Measurements from ENCODE around the gene HEATR3.

DNA sequence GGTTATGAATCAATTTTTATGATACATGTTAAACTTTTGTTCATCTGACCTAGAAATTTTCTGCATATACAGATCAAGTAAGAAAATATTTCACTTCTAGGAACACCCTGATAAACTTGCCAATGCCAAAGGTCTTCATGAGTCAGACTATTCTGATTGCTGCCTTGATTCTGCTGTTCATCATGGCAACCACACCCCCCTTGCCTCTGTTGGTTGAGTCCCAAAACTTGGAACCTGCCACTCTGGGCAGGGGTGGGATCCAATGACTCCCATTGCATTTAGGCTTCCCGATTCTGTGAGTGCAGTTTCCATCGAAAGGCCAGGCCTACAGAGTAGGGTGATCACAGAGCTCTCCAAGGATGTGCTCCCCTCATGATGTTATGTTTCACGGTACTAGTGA is 71.5 kb downstream of the HEATR3 start:
- TF ChIP-seq, protein P1, sequence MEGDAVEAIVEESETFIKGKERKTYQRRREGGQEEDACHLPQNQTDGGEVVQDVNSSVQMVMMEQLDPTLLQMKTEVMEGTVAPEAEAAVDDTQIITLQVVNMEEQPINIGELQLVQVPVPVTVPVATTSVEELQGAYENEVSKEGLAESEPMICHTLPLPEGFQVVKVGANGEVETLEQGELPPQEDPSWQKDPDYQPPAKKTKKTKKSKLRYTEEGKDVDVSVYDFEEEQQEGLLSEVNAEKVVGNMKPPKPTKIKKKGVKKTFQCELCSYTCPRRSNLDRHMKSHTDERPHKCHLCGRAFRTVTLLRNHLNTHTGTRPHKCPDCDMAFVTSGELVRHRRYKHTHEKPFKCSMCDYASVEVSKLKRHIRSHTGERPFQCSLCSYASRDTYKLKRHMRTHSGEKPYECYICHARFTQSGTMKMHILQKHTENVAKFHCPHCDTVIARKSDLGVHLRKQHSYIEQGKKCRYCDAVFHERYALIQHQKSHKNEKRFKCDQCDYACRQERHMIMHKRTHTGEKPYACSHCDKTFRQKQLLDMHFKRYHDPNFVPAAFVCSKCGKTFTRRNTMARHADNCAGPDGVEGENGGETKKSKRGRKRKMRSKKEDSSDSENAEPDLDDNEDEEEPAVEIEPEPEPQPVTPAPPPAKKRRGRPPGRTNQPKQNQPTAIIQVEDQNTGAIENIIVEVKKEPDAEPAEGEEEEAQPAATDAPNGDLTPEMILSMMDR (IDR thresholded peaks at IDR 0.05) = no peak
- no peak for TF ChIP-seq ZNF317 (CRISPR knock-in tag; IDR thresholded peaks at IDR 0.05; ENCODE audit: borderline replicate concordance, low read depth)
- TF ChIP-seq NFE2L1 (CRISPR knock-in tag; IDR thresholded peaks at IDR 0.05) = no peak
- no peak for TF ChIP-seq ZNF416 (CRISPR knock-in tag; IDR thresholded peaks at IDR 0.05)
- no peak for TF ChIP-seq ZNF232 (CRISPR knock-in tag; IDR thresholded peaks at IDR 0.05)
